DND-41 (cell line): Measurements from ENCODE around the gene HTT.

Experiments used
- ATAC-seq: fragments of 200-7000 bp; cut with Tn5 transposase; 3 replicates; pipeline ENCODE4 v1.9.1; 2021; ENCODE audit warnings: low read depth; ENCODE audit not compliant: insufficient read depth
- DNase-seq: peaks from one replicate; pipeline ENCODE4 v3.0.0-alpha.2; 2020
- H2AFZ ChIP-seq: 2 replicates; pipeline ENCODE4 v1.6.0; 2012; ENCODE audit warnings: low read depth, low read length
- H3K27ac ChIP-seq: 2 replicates; pipeline ENCODE4 v1.5.1; 2012; ENCODE audit warnings: low read length, inconsistent platforms
- H3K27me3 ChIP-seq: fragments of 200-600 bp; sonication (generic); 2 replicates; pipeline ENCODE4 v1.6.0; 2012; ENCODE audit warnings: low read length, mild to moderate bottlenecking, inconsistent platforms; ENCODE audit not compliant: insufficient read depth, poor library complexity
- H3K36me3 ChIP-seq: 2 replicates; pipeline ENCODE4 v1.5.1; 2012; ENCODE audit warnings: low read length, inconsistent platforms; ENCODE audit not compliant: insufficient read depth
- H3K4me1 ChIP-seq: 2 replicates; pipeline ENCODE4 v1.5.1; 2012; ENCODE audit warnings: mild to moderate bottlenecking, low read length; ENCODE audit not compliant: insufficient read depth
- H3K4me2 ChIP-seq: 2 replicates; pipeline ENCODE4 v1.6.0; 2012; ENCODE audit warnings: mild to moderate bottlenecking, moderate library complexity, low read length, inconsistent platforms; ENCODE audit not compliant: insufficient read depth
- H3K4me3 ChIP-seq, 2 experiments: fragments of 200-600 bp in 1 of 2; shearing (Covaris generic) in 1 of 2; 2 replicates each; pipeline ENCODE4 v1.5.1; 2012 to 2016; ENCODE audit warnings: inconsistent platforms in 2 of 2, low read length in 2 of 2, mild to moderate bottlenecking in 2 of 2, low read depth in 1 of 2, moderate library complexity in 1 of 2
- H3K79me2 ChIP-seq: 2 replicates; pipeline ENCODE4 v1.6.0; 2012; ENCODE audit warnings: low read length, inconsistent platforms; ENCODE audit not compliant: insufficient read depth
- H3K9ac ChIP-seq: 2 replicates; pipeline ENCODE4 v1.6.0; 2012; ENCODE audit warnings: low read depth, mild to moderate bottlenecking, inconsistent platforms, low read length, moderate library complexity
- H3K9me3 ChIP-seq: 2 replicates; pipeline ENCODE4 v1.5.1; 2012; ENCODE audit warnings: low read length, moderate library complexity, mild to moderate bottlenecking, inconsistent platforms; ENCODE audit not compliant: insufficient read depth, severe bottlenecking
- H4K20me1 ChIP-seq: 2 replicates; pipeline ENCODE4 v1.6.0; 2012; ENCODE audit warnings: low read length; ENCODE audit not compliant: insufficient read depth
- CTCF ChIP-seq: IDR thresholded peaks from 2 replicates; pipeline ENCODE4 v1.5.1; 2012; ENCODE audit warnings: borderline replicate concordance, low read length, moderate library complexity, mild to moderate bottlenecking; ENCODE audit not compliant: poor library complexity, severe bottlenecking; ENCODE audit errors: extremely low read depth
- EZH2 ChIP-seq: IDR thresholded peaks from 3 replicates; pipeline ENCODE4 v1.6.1; 2012; ENCODE audit warnings: borderline replicate concordance, low read depth, mild to moderate bottlenecking, moderate library complexity, low read length, inconsistent platforms; ENCODE audit not compliant: severe bottlenecking

The HTT gene

GRCh38 chr4:3292571-3293400, 218.3 kb downstream of the HTT start, which contains the start of gene RGS12:
TSS of gene RGS12 (plus strand) at chr4:3293021. CDS start at chr4:3316171, 23,150 bp downstream.
- H3K9me3 ChIP-seq: peaks cover 6% of the 10 kb centered on the region
- H3K4me2 ChIP-seq: peak within 1 kb of the TSS; percentile 100
- H3K4me1 ChIP-seq: peaks cover 24% of the 10 kb centered on the region
- TF ChIP-seq EZH2: no peak
- no peak for TF ChIP-seq CTCF
- ATAC-seq (peak; percentile 96), DNase-seq (peak; percentile 88)
- peak within 1 kb of the TSS; percentile 39 to 97; a peak in 3 of 4 replicates for H3K4me3 ChIP-seq
- H4K20me1 ChIP-seq: peaks cover 64% of the 10 kb centered on the region
- H3K27me3 ChIP-seq: peaks cover 55% of the 10 kb centered on the region
- H3K36me3 ChIP-seq: no peaks in the 10 kb centered on the region
- H3K9ac ChIP-seq: peak within 1 kb of the TSS; percentile 62
- H3K79me2 ChIP-seq: no peaks in the 10 kb centered on the region
- H3K27ac ChIP-seq: no peak within 1 kb of the TSS
- peak within 1 kb of the TSS; percentile 89 for H2AFZ ChIP-seq
